ENCODE measurements around the gene FBXL7. TPM values are rescaled to one million over a fixed set of nuclear protein-coding genes. Genes with fewer than 3 reads are reported as not detected.
A peak's percentile ranks its signal among the peaks of the same experiment; 100 is the strongest.

Gene FBXL7
- total and polyA plus RNA-seq, 2 donors (not counting 1 experiment from before 2014, with no cell fraction given) = 6.4 to 12.9 TPM

DNA sequence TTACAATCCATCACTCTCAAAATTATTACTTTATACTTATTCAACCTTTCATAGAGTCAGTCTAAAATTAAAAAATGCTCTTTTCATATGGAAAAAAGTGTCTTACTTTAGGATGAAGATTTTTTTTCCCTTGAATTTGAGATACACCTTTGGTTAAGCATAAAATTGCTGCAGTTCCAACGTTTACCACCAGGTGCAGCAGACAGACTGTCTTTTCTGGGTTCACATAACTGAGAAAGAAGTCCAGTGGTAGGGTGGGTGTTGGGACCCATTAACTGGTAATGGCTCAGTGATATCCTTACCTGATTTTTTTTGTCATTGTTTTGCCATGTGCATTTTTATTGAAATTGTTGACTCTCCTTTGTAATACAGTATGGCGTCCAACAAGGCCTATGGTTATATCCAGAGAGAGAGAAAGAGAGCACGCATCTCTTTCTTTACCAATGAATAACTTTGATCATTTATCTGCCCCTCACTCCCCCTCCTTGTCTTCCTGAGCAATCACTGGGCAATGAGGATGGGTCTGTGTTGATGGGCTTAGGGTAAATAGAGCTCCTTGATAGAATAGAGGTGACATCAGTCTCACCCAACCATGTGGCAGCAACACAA is 98.4 kb downstream of the FBXL7 start:
- no peaks in the 10 kb centered on the region for H3K4me1 ChIP-seq (ENCODE audit: control insufficient read depth, extremely low read depth, insufficient read depth, low read length)
- H3K4me3 ChIP-seq (replicated peaks in 1 of 4; ENCODE audit: control extremely low read depth in 1 of 4, insufficient read depth in 1 of 4, low read depth in 3 of 4, low read length in 4 of 4) = no peak overlapping the region
- TF ChIP-seq EZH2 (IDR thresholded peaks at IDR 0.05; ENCODE audit: low read length, missing control alignments) (no peak), CTCF (conservative IDR thresholded peaks at IDR 0.05 in 1 of 2, IDR thresholded peaks at IDR 0.05 in 1 of 2; ENCODE audit: low read depth in 1 of 2, low read length in 2 of 2) (peak; percentile 55 to 70)

GRCh38 chr5:15600035-15600434 is 100.1 kb downstream of the FBXL7 start:
- Histone ChIP-seq H3K27me3 (ENCODE audit: control insufficient read depth, insufficient read depth, low read length) (no peaks in the 10 kb centered on the region), H3K27ac (ENCODE audit: insufficient read depth, low read length) (no peak overlapping the region), H4K20me1 (ENCODE audit: control insufficient read depth, extremely low read depth, insufficient read depth, low read length) (no peaks in the 10 kb centered on the region), H3K79me2 (ENCODE audit: control insufficient read depth, insufficient read depth, low read length) (no peaks in the 10 kb centered on the region), H2AFZ (ENCODE audit: low read length) (no peak overlapping the region), H3K9ac (ENCODE audit: insufficient read depth, low read length) (no peak overlapping the region), H3K4me1 (ENCODE audit: control insufficient read depth, extremely low read depth, insufficient read depth, low read length) (no peaks in the 10 kb centered on the region), H3K4me3 (replicated peaks in 1 of 4; ENCODE audit: control extremely low read depth in 1 of 4, insufficient read depth in 1 of 4, low read depth in 3 of 4, low read length in 4 of 4) (no peak overlapping the region), H3K9me3 (ENCODE audit: control insufficient read depth, insufficient read depth, low read depth, low read length) (no peaks in the 10 kb centered on the region), H3K4me2 (ENCODE audit: extremely low read depth, insufficient read depth, low read length) (no peak overlapping the region), H3K36me3 (ENCODE audit: control insufficient read depth, insufficient read depth, low read length) (no peaks in the 10 kb centered on the region)
- peak in 1 of 2 donors; percentile 87 for DNase-seq (ENCODE audit: low read depth in 2 of 2)
- TF ChIP-seq CTCF (conservative IDR thresholded peaks at IDR 0.05 in 1 of 2, IDR thresholded peaks at IDR 0.05 in 1 of 2; ENCODE audit: low read depth in 1 of 2, low read length in 2 of 2) = no peak

More for the DNA sequence above, 98.4 kb downstream of the FBXL7 start:
- no peaks in the 10 kb centered on the region for H3K9me3 ChIP-seq (ENCODE audit: control insufficient read depth, insufficient read depth, low read depth, low read length)
- no peak overlapping the region for H2AFZ ChIP-seq (ENCODE audit: low read length)
- no peak overlapping the region for H3K9ac ChIP-seq (ENCODE audit: insufficient read depth, low read length)
- no peak for DNase-seq (ENCODE audit: low read depth in 2 of 2)
- H3K27ac ChIP-seq (ENCODE audit: insufficient read depth, low read length) = no peak overlapping the region
- H3K79me2 ChIP-seq (ENCODE audit: control insufficient read depth, insufficient read depth, low read length) = no peaks in the 10 kb centered on the region
- no peaks in the 10 kb centered on the region for H3K36me3 ChIP-seq (ENCODE audit: control insufficient read depth, insufficient read depth, low read length)
- H3K4me2 ChIP-seq (ENCODE audit: extremely low read depth, insufficient read depth, low read length) = no peak overlapping the region
- no peaks in the 10 kb centered on the region for H4K20me1 ChIP-seq (ENCODE audit: control insufficient read depth, extremely low read depth, insufficient read depth, low read length)
- no peaks in the 10 kb centered on the region for H3K27me3 ChIP-seq (ENCODE audit: control insufficient read depth, insufficient read depth, low read length)

DNA sequence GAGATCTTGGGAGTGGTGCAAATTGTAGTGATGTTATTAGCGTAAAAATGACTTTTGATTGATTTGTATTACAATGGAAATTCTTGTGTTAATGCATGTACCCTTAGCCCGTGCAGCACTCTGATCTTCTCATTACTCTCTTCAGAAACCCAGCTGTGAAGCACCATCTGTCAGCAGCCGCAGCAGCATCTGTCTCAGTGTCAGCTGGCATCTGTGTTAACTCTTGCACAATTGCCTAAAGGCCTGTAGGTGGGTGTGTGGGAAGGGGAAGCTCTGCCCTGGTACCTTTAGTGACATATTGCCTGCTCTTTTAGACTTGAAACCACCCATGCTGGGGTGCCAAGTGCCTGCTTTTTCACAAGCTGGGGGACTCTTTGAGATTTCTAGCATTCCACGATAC is 101.3 kb downstream of the FBXL7 start:
- Histone ChIP-seq H3K4me2 (ENCODE audit: extremely low read depth, insufficient read depth, low read length) (no peak overlapping the region), H3K27ac (ENCODE audit: insufficient read depth, low read length) (no peak overlapping the region), H2AFZ (ENCODE audit: low read length) (no peak overlapping the region), H3K36me3 (ENCODE audit: control insufficient read depth, insufficient read depth, low read length) (no peaks in the 10 kb centered on the region), H3K27me3 (ENCODE audit: control insufficient read depth, insufficient read depth, low read length) (no peaks in the 10 kb centered on the region), H3K4me1 (ENCODE audit: control insufficient read depth, extremely low read depth, insufficient read depth, low read length) (no peaks in the 10 kb centered on the region), H3K4me3 (replicated peaks in 1 of 4; ENCODE audit: control extremely low read depth in 1 of 4, insufficient read depth in 1 of 4, low read depth in 3 of 4, low read length in 4 of 4) (no peak overlapping the region), H3K79me2 (ENCODE audit: control insufficient read depth, insufficient read depth, low read length) (no peaks in the 10 kb centered on the region), H3K9ac (ENCODE audit: insufficient read depth, low read length) (no peak overlapping the region), H4K20me1 (ENCODE audit: control insufficient read depth, extremely low read depth, insufficient read depth, low read length) (no peaks in the 10 kb centered on the region), H3K9me3 (ENCODE audit: control insufficient read depth, insufficient read depth, low read depth, low read length) (no peaks in the 10 kb centered on the region)
- DNase-seq (ENCODE audit: low read depth in 2 of 2) = peak; percentile 23 to 29
- TF ChIP-seq CTCF (conservative IDR thresholded peaks at IDR 0.05 in 1 of 2, IDR thresholded peaks at IDR 0.05 in 1 of 2; ENCODE audit: low read depth in 1 of 2, low read length in 2 of 2) (no peak), EZH2 (IDR thresholded peaks at IDR 0.05; ENCODE audit: low read length, missing control alignments) (no peak)

Measured in fibroblast of lung (primary cell).